Stimulated activated CD8-positive, alpha-beta memory T cell treated with anti-CD3 and anti-CD28 coated beads, Interleukin-4, amount 100 ng/mL, for 1 hour (primary cell): Measurements from ENCODE around the gene EPHB4.

ENCODE experiments used
- DNase-seq, 2 donors: peaks; one replicate each; pipeline ENCODE4 v3.0.0-alpha.2; 2020; ENCODE audit warnings: low read depth in 2 of 2, low spot score in 1 of 2

The EPHB4 gene

GRCh38 chr7:100854146-100854895, 27.0 kb upstream of the EPHB4 start:
- no peak for DNase-seq

GRCh38 chr7:100852048-100852872, 24.9 kb upstream of the EPHB4 start, which contains the start of gene SLC12A9:
SLC12A9 (plus strand) TSS chr7:100852713; CDS start chr7:100854198, 1,485 bp downstream.
- peak; percentile 62 to 65 for DNase-seq

- no peak for DNase-seq
These were observed 20.0 kb upstream of the EPHB4 start for GRCh38 chr7:100847360-100847759.

- no peak for DNase-seq
These were observed 13.3 kb upstream of the EPHB4 start for GRCh38 chr7:100840470-100841100.

- DNase-seq: no peak
These were observed 12.0 kb upstream of the EPHB4 start for GRCh38 chr7:100839361-100839760.

- DNase-seq: peak; percentile 47 to 51
These were observed 9.9 kb upstream of the EPHB4 start for GRCh38 chr7:100837099-100837836.

- no peak for DNase-seq
These were observed 9.4 kb upstream of the EPHB4 start for GRCh38 chr7:100836812-100837098.

GRCh38 chr7:100835903-100836811, 8.8 kb upstream of the EPHB4 start:
- no peak for DNase-seq

- DNase-seq: no peak
These were observed 4.9 kb upstream of the EPHB4 start for GRCh38 chr7:100832281-100832633.

- DNase-seq: no peak
These were observed 3.1 kb upstream of the EPHB4 start for GRCh38 chr7:100830396-100830795.

GRCh38 chr7:100829150-100829716, 1.9 kb upstream of the EPHB4 start:
- DNase-seq: no peak

GRCh38 chr7:100826514-100827329, 601 bp downstream of the EPHB4 start:
- DNase-seq: no peak

- no peak for DNase-seq
These were observed 1.4 kb downstream of the EPHB4 start for GRCh38 chr7:100825751-100826513.

GRCh38 chr7:100825215-100825671, 2.1 kb downstream of the EPHB4 start:
- DNase-seq: no peak

- no peak for DNase-seq
These were observed 2.7 kb downstream of the EPHB4 start for GRCh38 chr7:100824499-100825214.

GRCh38 chr7:100823534-100823933, 3.8 kb downstream of the EPHB4 start:
- DNase-seq: no peak

GRCh38 chr7:100823140-100823525, 4.2 kb downstream of the EPHB4 start:
- no peak for DNase-seq
